ENCODE data around the gene FAM83B. TPM values are rescaled to one million over a fixed set of nuclear protein-coding genes. Genes with fewer than 3 reads are reported as not detected.

Gene FAM83B
- total and polyA plus RNA-seq, 2 of the 13 experiments (the other 11 are each of a cell fraction or from before 2014, with no cell fraction given): not detected

- TF ChIP-seq ZBED4 (CRISPR knock-in tag; IDR thresholded peaks at IDR 0.05; ENCODE audit: borderline replicate concordance) (0 out of 2 replicates have a peak, but pooled peaks have one; percentile 35), TEAD3 (CRISPR knock-in tag; optimal IDR thresholded peaks at IDR 0.05; ENCODE audit: borderline replicate concordance) (peak; percentile 90), TBX2 (CRISPR knock-in tag; IDR thresholded peaks at IDR 0.05; ENCODE audit: borderline replicate concordance) (peak; percentile 30; the same call in 1 of the 2 replicates), ZNF691 (CRISPR knock-in tag; IDR thresholded peaks at IDR 0.05; ENCODE audit: borderline replicate concordance, low read depth) (no peak), HMG20A (CRISPR knock-in tag; IDR thresholded peaks at IDR 0.05; ENCODE audit: borderline replicate concordance) (peak; percentile 82; the same call in 1 of the 2 replicates), KDM3A (CRISPR knock-in tag; IDR thresholded peaks at IDR 0.05; ENCODE audit: low read depth) (0 out of 2 replicates have a peak, but pooled peaks have one; percentile 49), RBM39 (IDR thresholded peaks at IDR 0.05; ENCODE audit: low read depth, low read length, poor library complexity, severe bottlenecking) (no peak), ZNF549 (CRISPR knock-in tag; IDR thresholded peaks at IDR 0.05) (peak; percentile 66; the same call in 1 of the 2 replicates), RXRB (CRISPR knock-in tag; IDR thresholded peaks at IDR 0.05; ENCODE audit: borderline replicate concordance) (peak; percentile 50; the same call in 1 of the 2 replicates), NCOA1 (CRISPR knock-in tag; IDR thresholded peaks at IDR 0.05) (no peak), ZNF24 (IDR thresholded peaks at IDR 0.05) (no peak), ZNF800 (CRISPR knock-in tag; IDR thresholded peaks at IDR 0.05) (no peak), MTA3 (CRISPR knock-in tag; IDR thresholded peaks at IDR 0.05) (no peak), DNMT3B (CRISPR knock-in tag; conservative IDR thresholded peaks at IDR 0.05) (no peak), ZNF788 (CRISPR knock-in tag; IDR thresholded peaks at IDR 0.05; ENCODE audit: borderline replicate concordance) (no peak), ARID2 (CRISPR knock-in tag; IDR thresholded peaks at IDR 0.05; ENCODE audit: borderline replicate concordance) (no peak), KLF6 (CRISPR knock-in tag; IDR thresholded peaks at IDR 0.05) (no peak), RFX5 (IDR thresholded peaks at IDR 0.05; ENCODE audit: low read depth, low read length) (0 out of 2 replicates have a peak, but pooled peaks have one; percentile 28), THAP7 (CRISPR knock-in tag; IDR thresholded peaks at IDR 0.05) (no peak), ZSCAN9 (CRISPR knock-in tag; IDR thresholded peaks at IDR 0.05; ENCODE audit: borderline replicate concordance) (no peak), THRA (CRISPR knock-in tag; IDR thresholded peaks at IDR 0.05; ENCODE audit: borderline replicate concordance) (0 out of 2 replicates have a peak, but pooled peaks have one; percentile 30)
These were observed 82.8 kb downstream of the FAM83B start (continued) for GRCh38 chr6:54929245-54929909.

All from HepG2 (cell line).